Kidney glomerular epithelial cell (primary cell): ENCODE results near the gene NOG.
A peak's percentile ranks its signal among the peaks of the same experiment; 100 is the strongest.

ENCODE experiments used
- DNase-seq: peaks from one replicate; lab custom pipeline; 2025; lab: John Stamatoyannopoulos, UW

Gene NOG

GRCh38 chr17:56593646-56594319 is at the start of gene NOG:
Gene NOG, plus strand, starts transcription at chr17:56593699. Its CDS starts 525 bp downstream, at chr17:56594224.
- DNase-seq: peak; percentile 50

GRCh38 chr17:56545106-56545505 is 48.4 kb upstream of the NOG start:
- no peak for DNase-seq

- DNase-seq: no peak
Measured at GRCh38 chr17:56545930-56546329, 47.6 kb upstream of the NOG start.

- DNase-seq: no peak
Measured at GRCh38 chr17:56548661-56549060, 44.8 kb upstream of the NOG start.

GRCh38 chr17:56549501-56549900 is 44.0 kb upstream of the NOG start:
- no peak for DNase-seq

- DNase-seq: no peak
Measured at GRCh38 chr17:56557682-56558081, 35.8 kb upstream of the NOG start.

GRCh38 chr17:56558088-56558487 is 35.4 kb upstream of the NOG start:
- DNase-seq: no peak

- no peak for DNase-seq
Measured at GRCh38 chr17:56570199-56570598, 23.3 kb upstream of the NOG start.

GRCh38 chr17:56571456-56571855 is 22.0 kb upstream of the NOG start:
- DNase-seq: no peak

- no peak for DNase-seq
Measured at GRCh38 chr17:56577190-56577842, 16.2 kb upstream of the NOG start.

GRCh38 chr17:56577843-56578204 is 15.7 kb upstream of the NOG start:
- no peak for DNase-seq

- DNase-seq: no peak
Measured at GRCh38 chr17:56581635-56582627, 11.6 kb upstream of the NOG start.

GRCh38 chr17:56583772-56584171 is 9.7 kb upstream of the NOG start:
- no peak for DNase-seq

GRCh38 chr17:56587298-56587697 is 6.2 kb upstream of the NOG start:
- no peak for DNase-seq

GRCh38 chr17:56592487-56593085 is 913 bp upstream of the NOG start:
- DNase-seq: peak; percentile 42

- DNase-seq: no peak
Measured at GRCh38 chr17:56593086-56593645, 333 bp upstream of the NOG start.

GRCh38 chr17:56594320-56595107 is 1.0 kb downstream of the NOG start:
- DNase-seq: no peak

- no peak for DNase-seq
Measured at GRCh38 chr17:56595108-56595418, 1.6 kb downstream of the NOG start.

GRCh38 chr17:56595831-56596690 is 2.6 kb downstream of the NOG start:
- no peak for DNase-seq
